Stimulated activated naive CD8-positive, alpha-beta T cell treated with anti-CD3 and anti-CD28 coated beads, Interleukin-15, Interleukin-2, amounts not matched to agents 100 U/mL and 50 U/mL, for 24 hours (primary cell): Measurements from ENCODE around the gene SERPINA4.

Experiments used
- ATAC-seq: fragments of 150-1000 bp; cut with Tn5 transposase; one replicate; pipeline ENCODE4 v1.10.0; 2021
- DNase-seq: peaks from one replicate; pipeline ENCODE4 v3.0.0; 2021

The SERPINA4 gene

DNA sequence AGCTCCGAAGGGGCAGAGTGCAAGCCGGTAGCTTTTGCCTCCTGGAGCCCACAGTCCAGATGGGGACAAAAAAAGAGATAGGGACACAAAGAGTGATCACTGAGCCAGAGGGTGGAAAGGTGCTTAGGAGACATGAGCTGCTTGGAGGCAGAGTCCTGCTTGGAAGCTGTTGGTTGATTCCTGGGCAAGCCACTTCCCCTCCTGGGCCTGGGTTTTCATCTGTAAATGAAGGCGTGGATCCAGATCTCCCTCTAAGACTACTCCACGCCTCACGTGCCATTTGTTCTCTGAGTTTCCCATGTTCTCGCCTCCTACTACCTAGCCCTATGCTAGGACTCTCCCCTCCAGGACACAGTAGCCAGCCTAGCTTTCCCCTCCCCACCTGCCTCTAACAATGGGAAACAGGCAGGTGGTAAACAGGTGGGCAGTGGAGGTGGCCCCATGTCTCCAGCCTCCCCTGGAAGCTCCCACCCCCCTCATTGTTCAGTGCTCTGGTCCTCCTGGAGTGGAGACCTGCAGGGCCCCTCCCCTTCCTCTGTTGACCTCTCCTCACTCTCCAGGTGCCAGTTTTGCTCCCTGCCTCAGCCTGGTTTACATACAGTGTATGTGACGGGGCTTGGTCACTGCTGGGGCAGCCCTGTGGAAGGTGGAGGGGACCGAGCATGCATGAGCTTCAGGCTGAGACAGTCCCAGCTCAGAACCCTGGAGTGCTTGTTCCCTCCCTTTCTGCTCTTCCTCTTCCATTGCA is 54.8 kb downstream of the SERPINA4 start:
- DNase-seq (no peak), ATAC-seq (no peak)

DNA sequence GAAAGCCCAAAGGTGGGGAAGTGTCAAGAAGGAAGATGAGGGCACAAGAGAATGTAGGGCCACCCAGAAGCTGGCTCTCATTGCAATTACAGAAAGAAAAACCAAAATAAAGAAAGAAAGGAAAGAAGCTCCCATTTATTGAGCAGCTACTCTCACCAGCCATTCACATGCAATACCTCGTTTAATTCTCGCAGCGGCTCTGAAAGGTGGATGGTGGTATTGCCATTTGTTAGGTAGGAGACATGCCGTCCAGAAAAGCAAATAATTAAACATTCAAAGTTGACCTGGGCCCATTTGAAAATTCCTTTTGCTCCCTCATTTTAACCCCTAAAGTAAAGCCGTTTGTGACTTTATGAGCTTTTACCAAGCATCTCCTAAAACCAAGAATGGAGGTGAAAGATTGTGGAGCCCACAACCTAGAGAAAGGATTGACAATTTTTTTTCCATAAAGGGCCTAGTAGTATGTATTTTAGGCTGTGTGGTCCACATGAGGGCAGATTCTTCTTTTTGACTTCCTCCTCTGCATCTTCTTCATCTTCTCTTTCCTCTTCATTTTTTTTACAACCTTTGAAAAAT is 56.2 kb downstream of the SERPINA4 start:
- ATAC-seq (no peak), DNase-seq (no peak)

DNA sequence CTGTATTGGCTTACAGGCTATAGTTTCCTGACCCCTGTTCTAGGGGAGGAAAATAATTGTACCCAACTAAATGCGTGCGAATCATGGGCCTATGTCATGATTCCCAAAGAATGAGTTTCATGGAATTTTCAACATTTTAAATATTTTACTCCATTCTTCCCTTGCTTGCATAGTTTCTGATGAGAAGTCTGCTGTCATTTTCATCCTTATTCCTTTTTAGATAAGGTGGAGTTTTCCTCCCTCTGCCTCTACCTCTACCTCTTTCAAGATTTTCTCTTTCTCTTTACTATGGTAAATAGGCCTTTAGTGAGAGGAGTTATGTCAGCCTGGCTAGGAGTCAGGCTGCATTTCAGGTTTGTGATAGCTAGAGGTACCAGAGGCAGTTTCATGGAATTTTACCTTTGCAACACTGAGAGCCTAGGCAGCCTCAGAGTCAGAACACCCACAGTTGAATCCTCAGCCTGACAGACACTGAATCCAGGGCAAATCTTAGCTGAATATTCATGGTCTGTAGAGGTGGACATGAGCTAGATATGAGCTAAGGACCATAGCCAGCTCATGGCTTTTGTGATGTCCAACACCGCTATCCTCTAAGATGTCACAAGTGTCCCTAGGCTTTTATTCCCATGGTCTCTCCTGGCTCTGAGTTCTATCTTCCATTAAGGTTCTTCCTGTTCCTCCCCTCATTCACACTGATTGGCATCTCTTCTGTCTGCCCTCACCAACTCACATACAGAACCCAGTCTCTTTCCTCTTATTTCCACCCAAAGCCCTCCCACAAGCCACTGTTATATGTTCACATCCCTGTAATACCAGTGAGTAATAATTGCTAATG is 57.0 kb downstream of the SERPINA4 start:
- ATAC-seq = no peak

DNA sequence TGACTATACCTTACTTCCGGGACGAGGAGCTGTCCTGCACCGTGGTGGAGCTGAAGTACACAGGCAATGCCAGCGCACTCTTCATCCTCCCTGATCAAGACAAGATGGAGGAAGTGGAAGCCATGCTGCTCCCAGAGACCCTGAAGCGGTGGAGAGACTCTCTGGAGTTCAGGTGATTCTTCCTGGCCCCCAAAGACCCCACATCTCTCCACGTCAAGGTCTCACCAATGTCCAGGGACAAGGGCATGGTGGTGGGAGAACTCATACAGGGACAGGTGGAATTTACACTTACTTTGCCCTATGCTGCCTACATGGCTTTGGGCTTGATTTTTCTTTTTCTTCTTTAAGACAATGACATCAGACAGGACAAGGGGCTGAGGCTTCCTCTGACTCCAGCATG is 58.1 kb downstream of the SERPINA4 start:
- DNase-seq (no peak), ATAC-seq (no peak)

More for the DNA sequence above, 57.0 kb downstream of the SERPINA4 start:
- DNase-seq = no peak
